Cardiac fibroblast (primary cell): ENCODE results near the gene CD36.

Experiments
- DNase-seq, 2 donors: peaks; one replicate each; pipeline versions ENCODE4 v3.0.0 to v3.0.0-alpha.2; 2010; ENCODE audit warnings: low read depth in 2 of 2
- H3K4me3 ChIP-seq, 2 donors: replicated peaks in 1 of 2; 1 replicate in 1 of 2; 2 replicates in 1 of 2; pipeline ENCODE4 v1.5.1; 2011; ENCODE audit warnings: low read depth in 2 of 2, low read length in 2 of 2, mild to moderate bottlenecking in 2 of 2, moderate library complexity in 1 of 2
- CTCF ChIP-seq: IDR thresholded peaks from one replicate; pipeline ENCODE4 v1.5.1; 2011; ENCODE audit warnings: low read depth, mild to moderate bottlenecking, low read length, inconsistent platforms

CD36 gene

GRCh38 chr7:80622541-80622940 is 15.9 kb upstream of the CD36 start:
- no peak overlapping the region for H3K4me3 ChIP-seq
- DNase-seq: peak; percentile 61 to 63

GRCh38 chr7:80623503-80624252 is 14.8 kb upstream of the CD36 start:
- no peak for TF ChIP-seq CTCF
- H3K4me3 ChIP-seq: no peak overlapping the region
- DNase-seq: no peak

More at GRCh38 chr7:80622541-80622940, 15.9 kb upstream of the CD36 start:
- TF ChIP-seq CTCF: no peak

GRCh38 chr7:80624763-80625162 is 13.7 kb upstream of the CD36 start:
- no peak overlapping the region for H3K4me3 ChIP-seq
- no peak for TF ChIP-seq CTCF
- DNase-seq: no peak

GRCh38 chr7:80629023-80629422 is 9.4 kb upstream of the CD36 start:
- no peak for DNase-seq
- no peak overlapping the region for H3K4me3 ChIP-seq
- TF ChIP-seq CTCF: no peak

GRCh38 chr7:80630608-80631405 is 7.6 kb upstream of the CD36 start:
- peak; percentile 39 to 71 for DNase-seq
- TF ChIP-seq CTCF: no peak
- no peak overlapping the region for H3K4me3 ChIP-seq

GRCh38 chr7:80631421-80631820 is 7.0 kb upstream of the CD36 start:
- H3K4me3 ChIP-seq: no peak overlapping the region
- DNase-seq: no peak
- no peak for TF ChIP-seq CTCF
